ENCODE results near the gene UTP15. TPM values are rescaled to one million over a fixed set of nuclear protein-coding genes. Genes with fewer than 3 reads are reported as not detected.
A peak's percentile ranks its signal among the peaks of the same experiment; 100 is the strongest.

UTP15 gene
- total and polyA plus RNA-seq, 2 of the 4 experiments (the other 2 are of a cell fraction): 11.4 to 28.0 TPM

DNA sequence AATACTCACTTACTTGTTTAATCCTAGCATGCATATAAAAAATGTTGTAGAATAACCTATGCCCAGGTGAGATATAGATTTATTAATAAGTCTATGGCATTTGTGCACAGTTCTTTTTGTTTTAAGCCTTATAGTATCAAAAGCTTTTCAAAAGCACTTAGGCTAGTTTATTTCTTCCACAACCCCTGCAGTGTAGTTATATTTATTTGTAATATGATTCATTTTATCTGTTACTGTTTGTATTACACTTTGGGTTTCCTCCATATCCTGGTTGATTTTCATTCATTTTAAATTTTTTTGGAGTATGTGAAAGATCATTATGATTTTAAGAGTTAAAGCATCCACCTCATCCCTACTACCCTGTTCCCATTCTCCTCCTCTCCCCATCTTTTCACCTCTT is 41.7 kb downstream of the UTP15 start:
- ATAC-seq (ENCODE audit: low read depth) (peak; percentile 74), DNase-seq (peak; percentile 18)
- in situ Hi-C loops (cut with MboI; ENCODE audit: low sequenced_read_pairs): no loop called here
- H3K56ac ChIP-seq (ENCODE audit: extremely low read depth, insufficient read depth, low read length): no peak overlapping the region
- BruUV-seq (replicated peaks): no TSS peak
- H2BK15ac ChIP-seq (ENCODE audit: low read depth, low read length): no peak overlapping the region
- dilution Hi-C loops (cut with HindIII; ENCODE audit: low sequenced_read_pairs, unreplicated experiment): no loop called here
- no peaks in the 10 kb centered on the region for H3K9me3 ChIP-seq (ENCODE audit: control insufficient read depth, insufficient read depth, low read length)
- no peak overlapping the region for H2AK5ac ChIP-seq (ENCODE audit: low read depth, low read length)
- no peak overlapping the region for H3K18ac ChIP-seq (ENCODE audit: low read depth, low read length)
- no peaks in the 10 kb centered on the region for H3K27me3 ChIP-seq (ENCODE audit: control insufficient read depth, insufficient read depth, low read length)
- no peak overlapping the region for H3K4me3 ChIP-seq (ENCODE audit: insufficient read depth, low read depth, low read length)
- no peaks in the 10 kb centered on the region for H3K36me3 ChIP-seq (ENCODE audit: control insufficient read depth, insufficient read depth, low read length)
- H2AK9ac ChIP-seq (replicated peaks; ENCODE audit: low read depth, low read length, poor library complexity): no peak overlapping the region
- peak overlapping the region; percentile 40; the same call in 1 of the 2 replicates for H2BK120ac ChIP-seq (ENCODE audit: low read depth, low read length)
- H4K20me1 ChIP-seq (ENCODE audit: insufficient read depth, low read length): no peaks in the 10 kb centered on the region
- POLR2A ChIA-PET (ENCODE audit: unreplicated experiment): no interaction called here
- no peak overlapping the region for H4K8ac ChIP-seq (ENCODE audit: low read depth in 2 of 2, low read length in 2 of 2)
- peaks cover 9% of the 10 kb centered on the region for H3K4me1 ChIP-seq (ENCODE audit: control insufficient read depth, insufficient read depth, low read length)
- CTCF ChIA-PET: no interaction called here
- H4K5ac ChIP-seq (ENCODE audit: low read depth, low read length): no peak overlapping the region
- H3K14ac ChIP-seq (replicated peaks; ENCODE audit: low read depth, low read length): no peak overlapping the region; the same call in 1 of the 2 replicates
- H3K79me1 ChIP-seq (ENCODE audit: low read depth in 1 of 2, low read length in 2 of 2): no peaks in the 10 kb centered on the region
- no peak overlapping the region for H3K9ac ChIP-seq (ENCODE audit: low read depth, low read length)
- H2BK20ac ChIP-seq (ENCODE audit: low read depth, low read length): no peak overlapping the region
- peaks cover 10% of the 10 kb centered on the region for H3K9me1 ChIP-seq (ENCODE audit: insufficient read depth, low read length)
- H4K91ac ChIP-seq (ENCODE audit: insufficient read depth, low read depth, low read length): no peak overlapping the region
- no peak overlapping the region for H3K4ac ChIP-seq (ENCODE audit: low read depth, low read length)
- peak overlapping the region; percentile 42; the same call in 1 of the 2 replicates for H3K4me2 ChIP-seq (ENCODE audit: low read depth, low read length)
- TF ChIP-seq POLR2A (IDR thresholded peaks at IDR 0.05; ENCODE audit: low read depth, low read length) (no peak), USF2 (IDR thresholded peaks at IDR 0.05; ENCODE audit: low read depth, low read length) (no peak), RCOR1 (IDR thresholded peaks at IDR 0.05; ENCODE audit: insufficient replicate concordance, low read length) (no peak), RFX5 (IDR thresholded peaks at IDR 0.05; ENCODE audit: low read depth, low read length) (no peak), MXI1 (IDR thresholded peaks at IDR 0.05; ENCODE audit: borderline replicate concordance, low read depth, low read length) (no peak), RAD21 (IDR thresholded peaks at IDR 0.05; ENCODE audit: low read length) (no peak), CEBPB (IDR thresholded peaks at IDR 0.05; ENCODE audit: low read depth, low read length) (no peak), FOS (IDR thresholded peaks at IDR 0.05; ENCODE audit: low read depth, low read length) (no peak), BHLHE40 (IDR thresholded peaks at IDR 0.05; ENCODE audit: low read depth, low read length) (no peak), MAZ (IDR thresholded peaks at IDR 0.05; ENCODE audit: borderline replicate concordance, low read depth, low read length) (no peak)
- TF ChIP-seq, protein P1, sequence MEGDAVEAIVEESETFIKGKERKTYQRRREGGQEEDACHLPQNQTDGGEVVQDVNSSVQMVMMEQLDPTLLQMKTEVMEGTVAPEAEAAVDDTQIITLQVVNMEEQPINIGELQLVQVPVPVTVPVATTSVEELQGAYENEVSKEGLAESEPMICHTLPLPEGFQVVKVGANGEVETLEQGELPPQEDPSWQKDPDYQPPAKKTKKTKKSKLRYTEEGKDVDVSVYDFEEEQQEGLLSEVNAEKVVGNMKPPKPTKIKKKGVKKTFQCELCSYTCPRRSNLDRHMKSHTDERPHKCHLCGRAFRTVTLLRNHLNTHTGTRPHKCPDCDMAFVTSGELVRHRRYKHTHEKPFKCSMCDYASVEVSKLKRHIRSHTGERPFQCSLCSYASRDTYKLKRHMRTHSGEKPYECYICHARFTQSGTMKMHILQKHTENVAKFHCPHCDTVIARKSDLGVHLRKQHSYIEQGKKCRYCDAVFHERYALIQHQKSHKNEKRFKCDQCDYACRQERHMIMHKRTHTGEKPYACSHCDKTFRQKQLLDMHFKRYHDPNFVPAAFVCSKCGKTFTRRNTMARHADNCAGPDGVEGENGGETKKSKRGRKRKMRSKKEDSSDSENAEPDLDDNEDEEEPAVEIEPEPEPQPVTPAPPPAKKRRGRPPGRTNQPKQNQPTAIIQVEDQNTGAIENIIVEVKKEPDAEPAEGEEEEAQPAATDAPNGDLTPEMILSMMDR (conservative IDR thresholded peaks at IDR 0.05; ENCODE audit: low read depth, low read length): no peak
- no peak overlapping the region for H2AFZ ChIP-seq (replicated peaks; ENCODE audit: low read length, poor library complexity)
- H2BK5ac ChIP-seq (ENCODE audit: low read depth, low read length, poor library complexity, severe bottlenecking): no peak overlapping the region
- intact Hi-C loops (cut with micrococcal nuclease): no loop called here
- no peak overlapping the region for H3K27ac ChIP-seq (ENCODE audit: insufficient read depth, low read length)
- no peak overlapping the region for H3K23ac ChIP-seq (ENCODE audit: low read depth, low read length)

Data from IMR-90 (cell line).